ENCODE measurements around the gene ATOH8.

The ATOH8 gene

GRCh38 chr2:85736456-85737355 lies 17.1 kb upstream of the ATOH8 start:
- no peak for DNase-seq (ENCODE audit: low spot score)

GRCh38 chr2:85737481-85737880 lies 16.3 kb upstream of the ATOH8 start:
- DNase-seq (ENCODE audit: low spot score) = peak; percentile 84

- DNase-seq (ENCODE audit: low spot score) = no peak
These were observed 15.8 kb upstream of the ATOH8 start for GRCh38 chr2:85737961-85738360.

GRCh38 chr2:85740193-85740592 lies 13.6 kb upstream of the ATOH8 start:
- no peak for DNase-seq (ENCODE audit: low spot score)

- no peak for DNase-seq (ENCODE audit: low spot score)
These were observed 12.5 kb upstream of the ATOH8 start for GRCh38 chr2:85741211-85741832.

GRCh38 chr2:85741833-85742455 lies 11.8 kb upstream of the ATOH8 start:
- peak; percentile 93 for DNase-seq (ENCODE audit: low spot score)

GRCh38 chr2:85743304-85743978 lies 10.3 kb upstream of the ATOH8 start:
- DNase-seq (ENCODE audit: low spot score) = no peak

GRCh38 chr2:85744055-85744454 lies 9.7 kb upstream of the ATOH8 start:
- no peak for DNase-seq (ENCODE audit: low spot score)

GRCh38 chr2:85744741-85745601 lies 8.8 kb upstream of the ATOH8 start:
- peak; percentile 63 for DNase-seq (ENCODE audit: low spot score)

- no peak for DNase-seq (ENCODE audit: low spot score)
These were observed 8.2 kb upstream of the ATOH8 start for GRCh38 chr2:85745619-85746018.

GRCh38 chr2:85746321-85747004 lies 7.3 kb upstream of the ATOH8 start:
- no peak for DNase-seq (ENCODE audit: low spot score)

GRCh38 chr2:85747441-85747840 lies 6.3 kb upstream of the ATOH8 start:
- DNase-seq (ENCODE audit: low spot score) = no peak

GRCh38 chr2:85748039-85748734 lies 5.6 kb upstream of the ATOH8 start:
- DNase-seq (ENCODE audit: low spot score) = no peak

GRCh38 chr2:85748985-85749875 lies 4.6 kb upstream of the ATOH8 start:
- DNase-seq (ENCODE audit: low spot score) = peak; percentile 70

- DNase-seq (ENCODE audit: low spot score) = peak; percentile 79
These were observed 2.9 kb upstream of the ATOH8 start for GRCh38 chr2:85750587-85751575.

GRCh38 chr2:85751627-85752026 lies 2.2 kb upstream of the ATOH8 start:
- no peak for DNase-seq (ENCODE audit: low spot score)

GRCh38 chr2:85753035-85753524 lies 711 bp upstream of the ATOH8 start:
- no peak for DNase-seq (ENCODE audit: low spot score)
